Neural cell (in vitro differentiated cells): Measurements from ENCODE around the gene ORMDL1. TPM values are rescaled to one million over a fixed set of nuclear protein-coding genes. Genes with fewer than 3 reads are reported as not detected.

ENCODE experiments used
- H2AFZ ChIP-seq: fragments of 200-600, 300-800 bp; sonication (generic), shearing (Covaris generic); 2 replicates; pipeline ENCODE4 v1.6.0; 2014; ENCODE audit warnings: low read depth, mild to moderate bottlenecking, antibody characterized with exemption, low read length, moderate library complexity
- H3F3A ChIP-seq: fragments of 200-600 bp; shearing (Covaris generic); 2 replicates; pipeline ENCODE4 v1.6.1; 2016; ENCODE audit warnings: mild to moderate bottlenecking, moderate library complexity, mixed read lengths, antibody characterized with exemption, low read length; ENCODE audit not compliant: insufficient read depth, poor library complexity, severe bottlenecking
- H3K27ac ChIP-seq: fragments of 200-600, 300-800 bp; sonication (generic), shearing (Covaris generic); 2 replicates; pipeline ENCODE4 v1.5.1; 2014; ENCODE audit warnings: mild to moderate bottlenecking, low read length, moderate library complexity
- H3K27me3 ChIP-seq: fragments of 300-800, 200-600 bp; sonication (generic), shearing (Covaris generic); 2 replicates; pipeline ENCODE4 v1.6.0; 2014; ENCODE audit warnings: mild to moderate bottlenecking, low read depth, low read length, moderate library complexity; ENCODE audit not compliant: insufficient read depth
- H3K36me3 ChIP-seq: fragments of 300-800, 200-600 bp; sonication (generic), shearing (Covaris generic); 2 replicates; pipeline ENCODE4 v1.5.1; 2014; ENCODE audit warnings: mild to moderate bottlenecking, antibody characterized with exemption, low read length, moderate library complexity; ENCODE audit not compliant: insufficient read depth
- H3K4me2 ChIP-seq: fragments of 300-800, 200-600 bp; sonication (generic), shearing (Covaris generic); 2 replicates; pipeline ENCODE4 v1.6.0; 2014; ENCODE audit warnings: mild to moderate bottlenecking, low read length
- H3K4me3 ChIP-seq: fragments of 300-800, 200-600 bp; sonication (generic), shearing (Covaris generic); 2 replicates; pipeline ENCODE4 v1.5.1; 2014; ENCODE audit warnings: mild to moderate bottlenecking, low read length, moderate library complexity
- H3K79me2 ChIP-seq: fragments of 200-600 bp; shearing (Covaris generic); replicated peaks from 2 replicates; pipeline ENCODE4 v1.6.0; 2014; ENCODE audit warnings: mild to moderate bottlenecking, low read length, moderate library complexity; ENCODE audit not compliant: insufficient read depth
- H3K9ac ChIP-seq: fragments of 300-800, 200-600 bp; sonication (generic), shearing (Covaris generic); 2 replicates; pipeline ENCODE4 v1.6.1; 2016; ENCODE audit warnings: mild to moderate bottlenecking, low read length, mixed read lengths
- H3K9me2 ChIP-seq: fragments of 200-600 bp; shearing (Covaris generic); 2 replicates; pipeline ENCODE4 v1.6.1; 2016; ENCODE audit warnings: mild to moderate bottlenecking, low read length, mixed read lengths; ENCODE audit not compliant: insufficient read depth
- H3K9me3 ChIP-seq: fragments of 200-600, 300-800 bp; sonication (generic), shearing (Covaris generic); 2 replicates; pipeline ENCODE4 v1.6.1; 2016; ENCODE audit warnings: mild to moderate bottlenecking, mixed run types, low read length, moderate library complexity, mixed read lengths
- H4K20me1 ChIP-seq: fragments of 200-600 bp; shearing (Covaris generic); 2 replicates; pipeline ENCODE4 v1.6.1; 2016; ENCODE audit warnings: mild to moderate bottlenecking, mixed run types; ENCODE audit not compliant: insufficient read depth
- EP300 ChIP-seq: fragments of 450-650 bp; conservative IDR thresholded peaks from 2 replicates; pipeline ENCODE4 v1.6.1; 2014; ENCODE audit warnings: antibody characterized with exemption, mild to moderate bottlenecking, moderate library complexity; ENCODE audit not compliant: poor library complexity, severe bottlenecking
- EZH2 ChIP-seq: fragments of 200-600, 300-800 bp; shearing (Covaris generic), sonication (generic); IDR thresholded peaks from 2 replicates; pipeline ENCODE4 v1.6.1; 2014; ENCODE audit warnings: antibody characterized with exemption, low read length, borderline replicate concordance, mild to moderate bottlenecking; ENCODE audit not compliant: insufficient read depth, poor library complexity, severe bottlenecking
- MXI1 ChIP-seq: fragments of 450-650 bp; conservative IDR thresholded peaks from 2 replicates; pipeline ENCODE4 v1.6.1; 2014; ENCODE audit warnings: antibody characterized with exemption, mild to moderate bottlenecking; ENCODE audit not compliant: poor library complexity, severe bottlenecking
- POLR2AphosphoS5 ChIP-seq: IDR thresholded peaks from 2 replicates; pipeline ENCODE4 v1.6.1; 2012
- RAD21 ChIP-seq: fragments of 450-650 bp; conservative IDR thresholded peaks from 2 replicates; pipeline ENCODE4 v1.6.1; 2014; ENCODE audit warnings: antibody characterized with exemption, mild to moderate bottlenecking, moderate library complexity
- SMC3 ChIP-seq: fragments of 450-650 bp; conservative IDR thresholded peaks from 2 replicates; pipeline ENCODE4 v1.6.1; 2014; ENCODE audit warnings: antibody characterized with exemption, mild to moderate bottlenecking, moderate library complexity; ENCODE audit not compliant: poor library complexity
- TAF1 ChIP-seq: IDR thresholded peaks from 2 replicates; pipeline ENCODE4 v1.6.1; 2012; ENCODE audit warnings: low read depth
- polyA plus RNA-seq: library from polyadenylated mRNA; depleted of rRNA; stranded (reverse); fragments of >200 nt; gene quantifications from 2 replicates; pipeline ENCODE4 v1.2.3, GENCODE V29; 2014
- TF ChIP-seq, protein P1 (sequence below): IDR thresholded peaks from 2 replicates; pipeline ENCODE4 v1.6.1; 2012; ENCODE audit warnings: borderline replicate concordance
- TF ChIP-seq, protein P2 (sequence below): fragments of 450-650 bp; IDR thresholded peaks from 2 replicates; pipeline ENCODE4 v1.5.1; 2014; ENCODE audit warnings: antibody characterized with exemption, mild to moderate bottlenecking, moderate library complexity; ENCODE audit not compliant: poor library complexity, severe bottlenecking

ORMDL1 gene
- polyA plus RNA-seq, 1 donor from 2014 or later: 351 TPM

DNA sequence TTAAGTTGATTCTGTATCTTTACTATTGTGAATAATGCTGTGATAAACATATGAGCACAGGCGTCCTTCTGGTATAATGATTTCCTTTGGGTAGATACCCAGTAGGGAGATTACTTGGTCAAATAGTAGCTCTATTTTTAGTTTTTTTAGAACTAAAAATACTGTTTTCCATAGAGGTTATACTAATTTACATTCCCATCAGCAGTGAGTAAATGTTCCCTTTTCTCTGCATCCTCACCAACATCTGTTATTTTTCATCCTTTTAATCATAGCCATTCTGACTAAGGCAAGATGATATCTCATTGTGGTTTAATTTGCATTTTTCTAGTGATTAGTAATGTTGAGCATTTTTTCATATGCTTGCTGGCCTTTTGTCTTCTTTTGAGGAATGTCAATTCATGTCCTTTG lies 35.2 kb upstream of the ORMDL1 start:
- H3K4me2 ChIP-seq: no peak overlapping the region
- peaks cover 12% of the 10 kb centered on the region for H3K36me3 ChIP-seq
- H3K79me2 ChIP-seq: no peaks in the 10 kb centered on the region
- TF ChIP-seq MXI1 (no peak), EP300 (no peak), TAF1 (no peak), RAD21 (no peak), EZH2 (no peak), SMC3 (no peak), POLR2AphosphoS5 (no peak)
- TF ChIP-seq, protein P1, sequence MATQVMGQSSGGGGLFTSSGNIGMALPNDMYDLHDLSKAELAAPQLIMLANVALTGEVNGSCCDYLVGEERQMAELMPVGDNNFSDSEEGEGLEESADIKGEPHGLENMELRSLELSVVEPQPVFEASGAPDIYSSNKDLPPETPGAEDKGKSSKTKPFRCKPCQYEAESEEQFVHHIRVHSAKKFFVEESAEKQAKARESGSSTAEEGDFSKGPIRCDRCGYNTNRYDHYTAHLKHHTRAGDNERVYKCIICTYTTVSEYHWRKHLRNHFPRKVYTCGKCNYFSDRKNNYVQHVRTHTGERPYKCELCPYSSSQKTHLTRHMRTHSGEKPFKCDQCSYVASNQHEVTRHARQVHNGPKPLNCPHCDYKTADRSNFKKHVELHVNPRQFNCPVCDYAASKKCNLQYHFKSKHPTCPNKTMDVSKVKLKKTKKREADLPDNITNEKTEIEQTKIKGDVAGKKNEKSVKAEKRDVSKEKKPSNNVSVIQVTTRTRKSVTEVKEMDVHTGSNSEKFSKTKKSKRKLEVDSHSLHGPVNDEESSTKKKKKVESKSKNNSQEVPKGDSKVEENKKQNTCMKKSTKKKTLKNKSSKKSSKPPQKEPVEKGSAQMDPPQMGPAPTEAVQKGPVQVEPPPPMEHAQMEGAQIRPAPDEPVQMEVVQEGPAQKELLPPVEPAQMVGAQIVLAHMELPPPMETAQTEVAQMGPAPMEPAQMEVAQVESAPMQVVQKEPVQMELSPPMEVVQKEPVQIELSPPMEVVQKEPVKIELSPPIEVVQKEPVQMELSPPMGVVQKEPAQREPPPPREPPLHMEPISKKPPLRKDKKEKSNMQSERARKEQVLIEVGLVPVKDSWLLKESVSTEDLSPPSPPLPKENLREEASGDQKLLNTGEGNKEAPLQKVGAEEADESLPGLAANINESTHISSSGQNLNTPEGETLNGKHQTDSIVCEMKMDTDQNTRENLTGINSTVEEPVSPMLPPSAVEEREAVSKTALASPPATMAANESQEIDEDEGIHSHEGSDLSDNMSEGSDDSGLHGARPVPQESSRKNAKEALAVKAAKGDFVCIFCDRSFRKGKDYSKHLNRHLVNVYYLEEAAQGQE: no peak
- TF ChIP-seq, protein P2, sequence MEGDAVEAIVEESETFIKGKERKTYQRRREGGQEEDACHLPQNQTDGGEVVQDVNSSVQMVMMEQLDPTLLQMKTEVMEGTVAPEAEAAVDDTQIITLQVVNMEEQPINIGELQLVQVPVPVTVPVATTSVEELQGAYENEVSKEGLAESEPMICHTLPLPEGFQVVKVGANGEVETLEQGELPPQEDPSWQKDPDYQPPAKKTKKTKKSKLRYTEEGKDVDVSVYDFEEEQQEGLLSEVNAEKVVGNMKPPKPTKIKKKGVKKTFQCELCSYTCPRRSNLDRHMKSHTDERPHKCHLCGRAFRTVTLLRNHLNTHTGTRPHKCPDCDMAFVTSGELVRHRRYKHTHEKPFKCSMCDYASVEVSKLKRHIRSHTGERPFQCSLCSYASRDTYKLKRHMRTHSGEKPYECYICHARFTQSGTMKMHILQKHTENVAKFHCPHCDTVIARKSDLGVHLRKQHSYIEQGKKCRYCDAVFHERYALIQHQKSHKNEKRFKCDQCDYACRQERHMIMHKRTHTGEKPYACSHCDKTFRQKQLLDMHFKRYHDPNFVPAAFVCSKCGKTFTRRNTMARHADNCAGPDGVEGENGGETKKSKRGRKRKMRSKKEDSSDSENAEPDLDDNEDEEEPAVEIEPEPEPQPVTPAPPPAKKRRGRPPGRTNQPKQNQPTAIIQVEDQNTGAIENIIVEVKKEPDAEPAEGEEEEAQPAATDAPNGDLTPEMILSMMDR: no peak
- no peak overlapping the region for H3K4me3 ChIP-seq
- H3K9me2 ChIP-seq: no peaks in the 10 kb centered on the region
- no peaks in the 10 kb centered on the region for H4K20me1 ChIP-seq
- no peak overlapping the region for H2AFZ ChIP-seq
- no peak overlapping the region for H3K27ac ChIP-seq
- H3K27me3 ChIP-seq: no peaks in the 10 kb centered on the region
- H3K9me3 ChIP-seq: no peaks in the 10 kb centered on the region
- H3K9ac ChIP-seq: no peak overlapping the region
- H3F3A ChIP-seq: no peaks in the 10 kb centered on the region

DNA sequence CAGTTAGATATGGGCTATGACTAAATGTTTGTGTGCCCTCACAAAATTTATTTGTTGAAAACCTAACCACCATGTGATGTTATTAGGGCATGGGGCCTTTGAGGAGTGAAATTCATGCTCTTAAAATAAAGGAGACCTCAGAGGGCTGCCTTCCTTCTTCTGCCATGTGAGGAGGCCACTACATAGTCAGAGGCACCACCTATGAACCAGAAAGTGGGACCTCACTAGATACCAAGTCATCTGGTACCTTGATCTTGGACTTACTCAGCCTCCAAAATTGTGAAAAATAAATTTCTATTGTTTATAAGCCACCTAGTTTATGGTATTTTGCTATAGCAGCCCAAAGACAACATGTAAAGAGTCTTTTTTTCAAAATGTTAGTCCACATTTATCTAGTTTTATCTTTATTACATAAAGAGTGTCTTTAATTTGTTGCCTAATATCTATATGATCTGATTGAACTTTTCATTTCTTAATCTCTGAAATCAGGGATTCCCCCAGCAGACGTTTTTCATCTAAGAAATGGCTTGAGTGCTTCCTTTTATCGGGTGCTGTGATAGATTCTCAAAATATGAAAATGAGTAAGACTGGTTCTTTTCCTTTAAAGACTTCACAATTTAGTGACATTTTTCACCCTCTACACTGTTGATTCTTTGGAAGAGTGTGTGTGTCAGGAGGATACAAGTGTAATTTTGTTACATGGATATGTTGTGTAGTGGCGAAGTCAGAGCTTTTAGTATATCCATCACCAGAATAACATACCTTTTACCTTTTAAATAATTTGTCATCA lies 34.3 kb upstream of the ORMDL1 start:
- H3K27ac ChIP-seq: no peak overlapping the region
- no peaks in the 10 kb centered on the region for H3K27me3 ChIP-seq
- no peaks in the 10 kb centered on the region for H3K9me2 ChIP-seq
- no peaks in the 10 kb centered on the region for H3K79me2 ChIP-seq
- H3K36me3 ChIP-seq: peaks cover 12% of the 10 kb centered on the region
- H3K9me3 ChIP-seq: no peaks in the 10 kb centered on the region
- no peak overlapping the region for H2AFZ ChIP-seq
- H3K9ac ChIP-seq: no peak overlapping the region
- H3K4me2 ChIP-seq: no peak overlapping the region
- H4K20me1 ChIP-seq: no peaks in the 10 kb centered on the region
- H3F3A ChIP-seq: no peaks in the 10 kb centered on the region
- TF ChIP-seq POLR2AphosphoS5: no peak
- TF ChIP-seq SMC3: no peak
- TF ChIP-seq, protein P2: no peak
- TF ChIP-seq TAF1: no peak
- no peak for TF ChIP-seq EZH2
- TF ChIP-seq RAD21: no peak
- no peak for TF ChIP-seq MXI1
- TF ChIP-seq, protein P1: no peak
- no peak for TF ChIP-seq EP300
- no peak overlapping the region for H3K4me3 ChIP-seq
